ENCODE results near the gene HES5. TPM values are rescaled to one million over a fixed set of nuclear protein-coding genes. Genes with fewer than 3 reads are reported as not detected.

The HES5 gene
- total and polyA plus RNA-seq, 10 of the 15 experiments (the other 5 are each of a cell fraction or from before 2014, with no cell fraction given), result 0.12 to 0.15 TPM; not detected in 8

DNA sequence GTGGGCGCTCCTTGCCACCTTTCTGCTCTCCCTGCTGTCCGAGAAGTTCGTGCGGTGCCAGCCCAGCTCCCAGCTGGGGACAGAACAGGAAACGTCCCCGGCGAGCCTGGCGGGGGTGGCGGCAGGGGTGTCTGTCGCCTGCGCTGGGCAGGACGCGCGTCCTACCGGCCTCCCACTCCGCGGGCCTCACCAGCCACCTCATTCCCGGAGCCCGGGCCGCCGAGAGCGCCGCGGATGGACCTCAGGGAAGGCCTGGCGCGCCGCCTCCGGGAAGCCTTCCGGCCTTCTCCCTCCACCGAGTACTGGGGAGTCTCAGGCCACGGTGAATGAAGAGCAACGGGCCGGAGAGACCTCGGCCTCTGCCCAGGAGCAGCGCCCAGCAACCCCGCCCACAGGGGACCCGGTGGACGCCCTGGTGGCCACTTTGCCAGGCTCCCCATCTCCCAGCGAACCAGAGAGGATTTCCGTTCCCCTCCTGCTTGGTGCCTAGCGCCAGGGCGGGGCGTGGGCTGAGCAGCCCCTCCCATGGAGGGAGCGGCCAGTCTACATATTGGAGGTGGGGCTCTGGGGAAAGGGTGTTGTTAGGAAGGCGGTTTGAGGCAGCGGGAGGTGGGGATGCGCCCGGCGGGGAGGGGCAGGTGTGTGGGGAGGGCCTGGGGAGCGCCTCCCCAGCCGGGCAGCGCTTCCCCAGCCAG is 16.6 kb upstream of the HES5 start (continued):
- TF ChIP-seq, protein P1, sequence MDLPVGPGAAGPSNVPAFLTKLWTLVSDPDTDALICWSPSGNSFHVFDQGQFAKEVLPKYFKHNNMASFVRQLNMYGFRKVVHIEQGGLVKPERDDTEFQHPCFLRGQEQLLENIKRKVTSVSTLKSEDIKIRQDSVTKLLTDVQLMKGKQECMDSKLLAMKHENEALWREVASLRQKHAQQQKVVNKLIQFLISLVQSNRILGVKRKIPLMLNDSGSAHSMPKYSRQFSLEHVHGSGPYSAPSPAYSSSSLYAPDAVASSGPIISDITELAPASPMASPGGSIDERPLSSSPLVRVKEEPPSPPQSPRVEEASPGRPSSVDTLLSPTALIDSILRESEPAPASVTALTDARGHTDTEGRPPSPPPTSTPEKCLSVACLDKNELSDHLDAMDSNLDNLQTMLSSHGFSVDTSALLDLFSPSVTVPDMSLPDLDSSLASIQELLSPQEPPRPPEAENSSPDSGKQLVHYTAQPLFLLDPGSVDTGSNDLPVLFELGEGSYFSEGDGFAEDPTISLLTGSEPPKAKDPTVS (IDR thresholded peaks at IDR 0.05; ENCODE audit: low read depth, low read length), result no peak
- TF ChIP-seq GATAD2B (conservative IDR thresholded peaks at IDR 0.05; ENCODE audit: low read depth) (peak; percentile 74), MLLT1 (IDR thresholded peaks at IDR 0.05) (no peak), BACH1 (IDR thresholded peaks at IDR 0.05; ENCODE audit: borderline replicate concordance) (no peak), HDAC2 (IDR thresholded peaks at IDR 0.05) (no peak), ASH2L (IDR thresholded peaks at IDR 0.05; ENCODE audit: borderline replicate concordance, low read depth) (no peak), BCL11A (IDR thresholded peaks at IDR 0.05; ENCODE audit: low read depth, low read length) (no peak), STAT1 (conservative IDR thresholded peaks at IDR 0.05) (no peak), CEBPB (IDR thresholded peaks at IDR 0.05; ENCODE audit: borderline replicate concordance in 1 of 2, low read depth in 2 of 2, low read length in 2 of 2) (no peak), CTCF (IDR thresholded peaks at IDR 0.05 in 2 of 3, conservative IDR thresholded peaks at IDR 0.05 in 1 of 3; ENCODE audit: control insufficient read depth in 2 of 3, extremely low read depth in 1 of 3, insufficient read depth in 1 of 3, low read depth in 3 of 3, low read length in 3 of 3) (0 out of 6 replicates have a peak, but pooled peaks of 1 of the 3 experiments have one; percentile 2), ZZZ3 (IDR thresholded peaks at IDR 0.05; ENCODE audit: control insufficient read depth, insufficient read length, low read depth) (no peak), IKZF2 (IDR thresholded peaks at IDR 0.05) (peak; percentile 24 to 60; a peak in 1 of 4 replicates), ATF7 (IDR thresholded peaks at IDR 0.05; ENCODE audit: low read depth) (no peak)
- TF ChIP-seq, protein P2, sequence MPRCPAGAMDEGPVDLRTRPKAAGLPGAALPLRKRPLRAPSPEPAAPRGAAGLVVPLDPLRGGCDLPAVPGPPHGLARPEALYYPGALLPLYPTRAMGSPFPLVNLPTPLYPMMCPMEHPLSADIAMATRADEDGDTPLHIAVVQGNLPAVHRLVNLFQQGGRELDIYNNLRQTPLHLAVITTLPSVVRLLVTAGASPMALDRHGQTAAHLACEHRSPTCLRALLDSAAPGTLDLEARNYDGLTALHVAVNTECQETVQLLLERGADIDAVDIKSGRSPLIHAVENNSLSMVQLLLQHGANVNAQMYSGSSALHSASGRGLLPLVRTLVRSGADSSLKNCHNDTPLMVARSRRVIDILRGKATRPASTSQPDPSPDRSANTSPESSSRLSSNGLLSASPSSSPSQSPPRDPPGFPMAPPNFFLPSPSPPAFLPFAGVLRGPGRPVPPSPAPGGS (IDR thresholded peaks at IDR 0.05; ENCODE audit: borderline replicate concordance, insufficient read depth, low read depth, low read length, poor library complexity, severe bottlenecking), result no peak
- TF ChIP-seq, protein P3, sequence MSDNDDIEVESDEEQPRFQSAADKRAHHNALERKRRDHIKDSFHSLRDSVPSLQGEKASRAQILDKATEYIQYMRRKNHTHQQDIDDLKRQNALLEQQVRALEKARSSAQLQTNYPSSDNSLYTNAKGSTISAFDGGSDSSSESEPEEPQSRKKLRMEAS (IDR thresholded peaks at IDR 0.05; ENCODE audit: low read depth, low read length), result 0 out of 2 replicates have a peak, but pooled peaks have one; percentile 44
- TF ChIP-seq, protein P4, sequence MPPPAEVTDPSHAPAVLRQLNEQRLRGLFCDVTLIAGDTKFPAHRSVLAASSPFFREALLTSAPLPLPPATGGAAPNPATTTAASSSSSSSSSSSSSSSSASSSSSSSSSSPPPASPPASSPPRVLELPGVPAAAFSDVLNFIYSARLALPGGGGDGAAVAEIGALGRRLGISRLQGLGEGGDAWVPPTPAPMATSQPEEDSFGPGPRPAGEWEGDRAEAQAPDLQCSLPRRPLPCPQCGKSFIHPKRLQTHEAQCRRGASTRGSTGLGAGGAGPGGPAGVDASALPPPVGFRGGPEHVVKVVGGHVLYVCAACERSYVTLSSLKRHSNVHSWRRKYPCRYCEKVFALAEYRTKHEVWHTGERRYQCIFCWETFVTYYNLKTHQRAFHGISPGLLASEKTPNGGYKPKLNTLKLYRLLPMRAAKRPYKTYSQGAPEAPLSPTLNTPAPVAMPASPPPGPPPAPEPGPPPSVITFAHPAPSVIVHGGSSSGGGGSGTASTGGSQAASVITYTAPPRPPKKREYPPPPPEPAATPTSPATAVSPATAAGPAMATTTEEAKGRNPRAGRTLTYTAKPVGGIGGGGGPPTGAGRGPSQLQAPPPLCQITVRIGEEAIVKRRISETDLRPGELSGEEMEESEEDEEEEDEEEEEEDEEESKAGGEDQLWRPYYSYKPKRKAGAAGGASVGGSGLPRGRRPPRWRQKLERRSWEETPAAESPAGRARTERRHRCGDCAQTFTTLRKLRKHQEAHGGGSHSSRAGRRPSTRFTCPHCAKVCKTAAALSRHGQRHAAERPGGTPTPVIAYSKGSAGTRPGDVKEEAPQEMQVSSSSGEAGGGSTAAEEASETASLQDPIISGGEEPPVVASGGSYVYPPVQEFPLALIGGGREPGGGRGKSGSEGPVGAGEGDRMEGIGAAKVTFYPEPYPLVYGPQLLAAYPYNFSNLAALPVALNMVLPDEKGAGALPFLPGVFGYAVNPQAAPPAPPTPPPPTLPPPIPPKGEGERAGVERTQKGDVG (CRISPR knock-in tag; IDR thresholded peaks at IDR 0.05), result no peak
